ENCODE measurements around the gene ZNF141.
"Not testable (repeated sequence)": the region's sequence is repeated elsewhere in the genome, so short reads cannot be mapped to it uniquely, and the experiment has no call there.

Gene ZNF141

GRCh38 chr4:385934-386707, 48.5 kb downstream of the ZNF141 start:
- DNase-seq: no peak

- no peak for DNase-seq
These were observed 49.1 kb downstream of the ZNF141 start for GRCh38 chr4:386708-387105.

GRCh38 chr4:404006-404405, 66.4 kb downstream of the ZNF141 start:
- no peak for DNase-seq

GRCh38 chr4:408321-408720, 70.7 kb downstream of the ZNF141 start:
- not testable (repeated sequence) for DNase-seq

- no peak for DNase-seq
These were observed 85.0 kb downstream of the ZNF141 start for GRCh38 chr4:422587-422986.
